CD8-positive, alpha-beta memory T cell (primary cell): ENCODE data around the gene GRIPAP1. TPM values are rescaled to one million over a fixed set of nuclear protein-coding genes. Genes with fewer than 3 reads are reported as not detected.
"Not testable (repeated sequence)": the region's sequence is repeated elsewhere in the genome, so short reads cannot be mapped to it uniquely, and the experiment has no call there.

Experiments
- CTCF ChIA-PET: fragments of 350-600 bp; sonication (Branson Sonifier 250); formaldehyde crosslinking; loops from one replicate; lab custom pipeline; 2021; ENCODE audit warnings: antibody characterized with exemption; lab: Charles Lee
- POLR2A ChIA-PET: fragments of 350-600 bp; sonication (Branson Sonifier 250); formaldehyde crosslinking; loops from one replicate; lab custom pipeline; 2021; ENCODE audit warnings: antibody characterized with exemption; lab: Charles Lee
- DNase-seq, 5 donors: peaks; one replicate each; pipeline versions ENCODE4 v3.0.0 to v3.0.0-alpha.2; 2020 to 2022; ENCODE audit warnings: mixed read lengths in 1 of 5
- H3K27ac ChIP-seq: one replicate; pipeline ENCODE4 v1.7.0; 2013; ENCODE audit warnings: low read depth, mild to moderate bottlenecking, low read length, moderate library complexity
- H3K27me3 ChIP-seq: 2 replicates; pipeline ENCODE4 v1.7.0; 2013; ENCODE audit warnings: low read length, mild to moderate bottlenecking; ENCODE audit not compliant: insufficient read depth, poor library complexity, severe bottlenecking
- H3K36me3 ChIP-seq: 2 replicates; pipeline ENCODE4 v1.7.0; 2013; ENCODE audit warnings: mild to moderate bottlenecking, low read length, moderate library complexity; ENCODE audit not compliant: insufficient read depth
- H3K4me1 ChIP-seq: 2 replicates; pipeline ENCODE4 v1.7.0; 2013; ENCODE audit warnings: mild to moderate bottlenecking, low read length, moderate library complexity; ENCODE audit not compliant: insufficient read depth
- H3K4me3 ChIP-seq: 2 replicates; pipeline ENCODE4 v1.7.0; 2013; ENCODE audit warnings: mild to moderate bottlenecking, low read length
- H3K9me3 ChIP-seq: 2 replicates; pipeline ENCODE4 v1.7.0; 2013; ENCODE audit warnings: mild to moderate bottlenecking, low read length
- H3K27ac Mint-ChIP-seq, 8 donors: one replicate each; pipeline ENCODE4 v1.8.0; 2020 to 2021; ENCODE audit warnings: mixed read lengths in 8 of 8, mild to moderate bottlenecking in 6 of 8, inconsistent platforms in 3 of 8, moderate library complexity in 3 of 8
- H3K27me3 Mint-ChIP-seq, 2 donors: one replicate each; pipeline ENCODE4 v1.8.0; 2020 to 2021; ENCODE audit warnings: mixed read lengths in 2 of 2, mild to moderate bottlenecking in 1 of 2, moderate library complexity in 1 of 2
- H3K36me3 Mint-ChIP-seq, 3 donors: one replicate each; pipeline ENCODE4 v1.8.0; 2020 to 2021; ENCODE audit warnings: mixed read lengths in 3 of 3, inconsistent platforms in 1 of 3, mild to moderate bottlenecking in 1 of 3
- H3K4me1 Mint-ChIP-seq, 3 donors: one replicate each; pipeline ENCODE4 v1.8.0; 2020 to 2021; ENCODE audit warnings: mixed read lengths in 3 of 3, inconsistent platforms in 1 of 3, mild to moderate bottlenecking in 1 of 3
- H3K4me3 Mint-ChIP-seq, 7 donors: one replicate each; pipeline ENCODE4 v1.8.0; 2020 to 2021; ENCODE audit warnings: mixed read lengths in 7 of 7, mild to moderate bottlenecking in 6 of 7, moderate library complexity in 4 of 7, inconsistent platforms in 2 of 7
- H3K9me3 Mint-ChIP-seq, 5 donors: one replicate each; pipeline ENCODE4 v1.8.0; 2020 to 2022; ENCODE audit warnings: mixed read lengths in 5 of 5, mild to moderate bottlenecking in 3 of 5, moderate library complexity in 2 of 5, inconsistent platforms in 1 of 5
- polyA plus RNA-seq: library from polyadenylated mRNA; unstranded; fragments of 300-500 nt; fragmentation: Illumina TruSeq; gene quantifications from one replicate; pipeline ENCODE4 v1.2.3, GENCODE V29; 2021
- total RNA-seq, 2 experiments: library from RNA; stranded (reverse); gene quantifications; one replicate each; pipeline ENCODE4 v1.2.3, GENCODE V29; 2021

The GRIPAP1 gene
- total and polyA plus RNA-seq, 3 experiments from 2014 or later = 21.2 to 57.7 (median 56.8) TPM

DNA sequence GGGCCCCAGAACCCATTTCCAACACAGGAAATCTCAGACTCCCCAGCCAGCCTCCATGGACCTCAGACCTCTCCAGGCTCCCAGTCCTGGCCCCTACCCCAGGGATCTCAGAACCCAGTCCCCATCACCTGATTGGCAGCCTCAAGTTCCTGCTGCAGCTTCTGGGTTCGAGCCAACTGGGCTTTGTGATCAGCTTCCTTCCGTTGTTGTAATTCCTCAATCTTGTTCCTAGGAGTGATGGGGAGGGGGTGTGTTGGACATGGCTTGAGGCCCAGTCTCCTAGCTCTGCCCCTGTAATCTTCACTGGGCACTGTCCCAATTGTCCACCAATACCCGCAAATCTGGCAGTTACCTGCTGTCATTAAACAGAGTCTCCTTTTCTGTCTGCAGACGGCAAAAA is 12.6 kb downstream of the GRIPAP1 start:
- Mint-ChIP-seq H3K36me3 (peaks cover 0 to 64% (median 4%) of the 10 kb centered on the region in 3 donors), H3K4me3 (no peak overlapping the region), H3K27ac (peak overlapping the region in 1 of 8 donors; percentile 36), H3K27me3 (peaks cover 0 to 5% of the 10 kb centered on the region in 2 donors), H3K4me1 (no peaks in the 10 kb centered on the region), H3K9me3 (no peaks in the 10 kb centered on the region)
- H3K4me3 ChIP-seq = no peak overlapping the region
- no peaks in the 10 kb centered on the region for H3K9me3 ChIP-seq
- no peak overlapping the region for H3K27ac ChIP-seq
- H3K27me3 ChIP-seq = no peaks in the 10 kb centered on the region
- H3K4me1 ChIP-seq = no peaks in the 10 kb centered on the region
- no peak for DNase-seq
- H3K36me3 ChIP-seq = peaks cover under 1% of the 10 kb centered on the region
- CTCF ChIA-PET = no interaction called here
- POLR2A ChIA-PET = no interaction called here

DNA sequence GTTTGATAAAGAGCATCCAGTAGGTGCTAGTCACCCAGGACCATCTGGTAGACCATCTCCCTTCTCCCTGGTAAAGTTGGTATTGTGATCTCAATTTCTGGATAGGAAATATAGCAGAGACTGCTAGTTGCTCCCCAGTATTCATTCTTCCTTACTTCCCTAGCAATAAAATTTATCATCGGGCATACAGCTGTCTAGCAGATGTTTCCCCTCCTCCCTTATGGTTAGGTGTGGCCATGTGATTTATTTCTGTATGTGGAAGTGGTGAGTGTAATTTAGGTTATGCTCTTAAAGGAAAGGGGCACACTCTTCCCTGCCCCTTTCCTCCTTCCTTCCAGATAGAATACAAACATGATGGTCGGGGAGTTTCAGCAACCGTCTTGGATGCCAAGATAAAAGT is 18.2 kb downstream of the GRIPAP1 start:
- CTCF ChIA-PET = no interaction called here
- H3K4me1 Mint-ChIP-seq = no peaks in the 10 kb centered on the region
- no peaks in the 10 kb centered on the region for H3K4me1 ChIP-seq
- H3K27me3 ChIP-seq = no peaks in the 10 kb centered on the region
- POLR2A ChIA-PET = no interaction called here
- no peak for DNase-seq
- peaks cover 7% of the 10 kb centered on the region for H3K36me3 ChIP-seq
- peaks cover 0 to 2% of the 10 kb centered on the region in 2 donors for H3K27me3 Mint-ChIP-seq
- H3K9me3 ChIP-seq = no peaks in the 10 kb centered on the region
- H3K27ac ChIP-seq = no peak overlapping the region
- H3K4me3 Mint-ChIP-seq = no peak overlapping the region
- peaks cover 7 to 65% (median 14%) of the 10 kb centered on the region in 3 donors for H3K36me3 Mint-ChIP-seq
- H3K4me3 ChIP-seq = no peak overlapping the region
- H3K9me3 Mint-ChIP-seq = no peaks in the 10 kb centered on the region
- H3K27ac Mint-ChIP-seq = no peak overlapping the region

DNA sequence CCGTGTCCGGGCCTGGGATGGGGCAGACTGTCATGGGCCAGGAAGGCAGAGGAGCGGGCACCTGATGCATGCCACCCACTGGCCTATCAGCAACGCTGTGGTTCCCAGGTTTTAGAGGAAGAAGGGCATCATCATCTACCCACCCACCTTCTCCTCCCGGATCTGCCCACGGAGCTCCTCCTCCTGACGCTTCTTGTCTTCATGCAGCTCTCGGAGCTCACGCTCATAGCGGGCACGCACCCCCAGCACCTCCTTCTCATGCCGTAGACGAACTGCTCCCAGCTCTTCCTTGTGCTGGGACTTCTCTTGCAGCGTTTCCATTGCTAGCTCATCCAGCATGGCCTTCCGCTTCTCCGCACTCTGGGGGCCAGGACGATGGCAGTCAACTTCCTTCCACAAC is 19.0 kb downstream of the GRIPAP1 start:
- H3K4me1 Mint-ChIP-seq = no peaks in the 10 kb centered on the region
- no peak overlapping the region for H3K27ac Mint-ChIP-seq
- H3K36me3 ChIP-seq = peaks cover 7% of the 10 kb centered on the region
- peaks cover 7 to 63% (median 14%) of the 10 kb centered on the region in 3 donors for H3K36me3 Mint-ChIP-seq
- no peak for DNase-seq
- H3K27me3 Mint-ChIP-seq = peaks cover 0 to 4% of the 10 kb centered on the region in 2 donors
- CTCF ChIA-PET = interaction anchor here (0.9 kb wide), 1 partner anchor 36 kb away, joined by 3 read pairs; no protein-coding TSS in a partner anchor
- H3K4me3 ChIP-seq = no peak overlapping the region
- H3K9me3 Mint-ChIP-seq = no peaks in the 10 kb centered on the region
- no peak overlapping the region for H3K4me3 Mint-ChIP-seq
- H3K27ac ChIP-seq = no peak overlapping the region
- POLR2A ChIA-PET = no interaction called here
- no peaks in the 10 kb centered on the region for H3K27me3 ChIP-seq
- H3K4me1 ChIP-seq = no peaks in the 10 kb centered on the region
- H3K9me3 ChIP-seq = no peaks in the 10 kb centered on the region

DNA sequence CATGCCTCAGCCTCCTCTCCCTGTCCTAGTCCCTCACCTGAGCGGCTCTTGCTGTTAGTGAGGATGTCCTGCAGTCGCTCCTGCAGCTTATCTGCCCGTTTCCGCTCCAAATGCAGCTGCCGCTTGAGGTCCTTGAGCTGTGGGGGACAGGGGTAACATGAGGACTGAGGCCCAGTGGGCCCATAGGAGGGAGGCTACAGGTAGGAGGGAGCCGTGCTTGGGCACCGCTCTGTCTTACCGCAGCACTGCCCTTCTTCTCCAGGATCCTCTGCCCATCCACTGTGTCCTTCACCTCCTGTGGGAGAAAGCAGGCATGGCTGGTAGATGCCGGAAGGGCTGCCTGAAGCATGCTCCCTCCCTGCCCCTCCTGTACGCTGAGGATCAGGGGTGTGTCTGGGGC is 20.9 kb downstream of the GRIPAP1 start:
- peaks cover 7% of the 10 kb centered on the region for H3K36me3 ChIP-seq
- CTCF ChIA-PET = no interaction called here
- no peak overlapping the region for H3K4me3 Mint-ChIP-seq

DNA sequence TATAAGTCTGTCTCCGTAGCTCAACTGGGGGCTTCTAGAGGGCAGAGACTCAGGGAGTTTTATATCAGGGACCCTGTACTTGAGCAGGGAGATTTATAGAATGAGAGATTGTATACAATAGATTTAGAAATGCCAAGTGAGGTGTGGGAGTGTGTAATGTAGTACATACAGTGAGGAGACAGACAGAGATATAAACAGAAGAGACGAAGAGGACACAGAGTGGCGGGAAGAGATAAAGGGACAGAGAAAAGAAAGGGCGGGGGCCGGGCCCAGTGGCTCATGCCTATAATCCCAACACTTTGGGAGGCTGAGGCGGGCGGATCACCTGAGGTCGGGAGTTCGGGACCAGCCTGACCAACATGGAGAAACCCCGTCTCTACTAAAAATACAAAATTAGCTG is 21.7 kb downstream of the GRIPAP1 start:
- H3K27ac Mint-ChIP-seq = peak overlapping the region in 1 of 8 donors; percentile 14
- H3K9me3 Mint-ChIP-seq, POLR2A ChIA-PET, H3K4me1 ChIP-seq, H3K9me3 ChIP-seq, H3K4me3 ChIP-seq, CTCF ChIA-PET, H3K4me1 Mint-ChIP-seq, H3K4me3 Mint-ChIP-seq, DNase-seq, H3K36me3 ChIP-seq, H3K27me3 ChIP-seq, H3K27ac ChIP-seq, H3K27me3 Mint-ChIP-seq: not testable (repeated sequence)
- H3K36me3 Mint-ChIP-seq = peaks cover 7 to 77% (median 14%) of the 10 kb centered on the region in 3 donors

More for the DNA sequence above, 20.9 kb downstream of the GRIPAP1 start:
- Mint-ChIP-seq H3K27me3 (peaks cover 0 to 4% of the 10 kb centered on the region in 2 donors), H3K4me1 (no peaks in the 10 kb centered on the region), H3K9me3 (no peaks in the 10 kb centered on the region), H3K27ac (no peak overlapping the region), H3K36me3 (peaks cover 7 to 74% (median 14%) of the 10 kb centered on the region in 3 donors)
- H3K27me3 ChIP-seq = no peaks in the 10 kb centered on the region
- POLR2A ChIA-PET = no interaction called here
- H3K4me3 ChIP-seq = no peak overlapping the region
- H3K9me3 ChIP-seq = no peaks in the 10 kb centered on the region
- no peak overlapping the region for H3K27ac ChIP-seq
- DNase-seq = no peak
- no peaks in the 10 kb centered on the region for H3K4me1 ChIP-seq

DNA sequence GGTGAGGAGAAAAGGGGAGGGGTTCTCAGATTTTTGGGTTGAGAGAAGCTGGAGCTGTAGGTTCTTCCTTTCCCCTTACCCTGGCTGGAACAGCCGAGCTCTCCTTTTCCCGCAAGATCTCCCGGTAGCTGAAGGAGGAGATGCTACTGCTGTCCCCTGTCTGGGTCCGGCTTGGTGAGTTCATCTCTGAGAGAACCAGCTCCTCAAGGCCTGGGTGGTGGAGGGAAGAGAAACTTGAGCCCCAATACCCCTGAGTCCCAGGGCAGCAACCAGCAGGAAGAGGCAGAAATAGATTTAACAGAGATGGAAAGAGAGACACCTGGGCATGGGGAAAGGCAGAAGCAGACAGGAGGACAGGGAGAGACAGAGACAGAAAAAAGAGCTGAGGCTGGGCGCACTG is 23.8 kb downstream of the GRIPAP1 start:
- H3K4me1 Mint-ChIP-seq = peaks cover 0 to 3% (median 2%) of the 10 kb centered on the region in 3 donors
- CTCF ChIA-PET = no interaction called here
- Histone ChIP-seq H3K4me1 (no peaks in the 10 kb centered on the region), H3K4me3 (no peak overlapping the region), H3K9me3 (no peaks in the 10 kb centered on the region), H3K27ac (no peak overlapping the region), H3K27me3 (no peaks in the 10 kb centered on the region), H3K36me3 (peaks cover 2% of the 10 kb centered on the region)
- peaks cover 0 to 7% of the 10 kb centered on the region in 2 donors for H3K27me3 Mint-ChIP-seq
- no peaks in the 10 kb centered on the region for H3K9me3 Mint-ChIP-seq
- H3K27ac Mint-ChIP-seq = no peak overlapping the region
- POLR2A ChIA-PET = no interaction called here
- DNase-seq = no peak
- no peak overlapping the region for H3K4me3 Mint-ChIP-seq
- peaks cover 0 to 73% (median 14%) of the 10 kb centered on the region in 3 donors for H3K36me3 Mint-ChIP-seq

DNA sequence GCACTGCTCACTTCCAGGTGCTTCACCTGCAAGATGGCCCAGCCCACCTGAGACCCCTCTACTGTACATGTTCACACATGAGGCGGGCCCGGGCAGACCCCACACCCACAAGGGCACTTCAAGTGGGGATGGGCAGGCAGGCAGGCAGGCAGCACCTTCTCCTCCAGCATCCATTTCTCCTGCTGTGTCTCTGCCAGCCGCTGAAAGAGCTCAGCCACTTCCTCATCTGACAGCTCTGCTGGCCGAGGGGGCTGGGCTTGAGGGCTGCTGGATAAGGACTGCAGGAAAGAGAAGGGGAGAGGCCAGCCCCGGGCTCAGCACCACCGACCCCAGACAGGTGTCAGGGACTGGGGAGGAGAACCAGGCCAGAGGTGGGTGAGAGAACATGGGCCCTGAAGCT is 26.0 kb downstream of the GRIPAP1 start:
- Mint-ChIP-seq H3K27me3 (peaks cover 0 to 7% of the 10 kb centered on the region in 2 donors), H3K36me3 (peaks cover 0 to 54% (median 10%) of the 10 kb centered on the region in 3 donors), H3K4me1 (peaks cover 0 to 17% (median 12%) of the 10 kb centered on the region in 3 donors), H3K9me3 (no peaks in the 10 kb centered on the region), H3K27ac (no peak overlapping the region), H3K4me3 (no peak overlapping the region)
- Histone ChIP-seq H3K9me3 (no peaks in the 10 kb centered on the region), H3K36me3 (no peaks in the 10 kb centered on the region), H3K4me1 (peaks cover 11% of the 10 kb centered on the region), H3K27ac (no peak overlapping the region), H3K4me3 (no peak overlapping the region), H3K27me3 (no peaks in the 10 kb centered on the region)
- DNase-seq = no peak
- CTCF ChIA-PET = no interaction called here
- POLR2A ChIA-PET = no interaction called here

DNA sequence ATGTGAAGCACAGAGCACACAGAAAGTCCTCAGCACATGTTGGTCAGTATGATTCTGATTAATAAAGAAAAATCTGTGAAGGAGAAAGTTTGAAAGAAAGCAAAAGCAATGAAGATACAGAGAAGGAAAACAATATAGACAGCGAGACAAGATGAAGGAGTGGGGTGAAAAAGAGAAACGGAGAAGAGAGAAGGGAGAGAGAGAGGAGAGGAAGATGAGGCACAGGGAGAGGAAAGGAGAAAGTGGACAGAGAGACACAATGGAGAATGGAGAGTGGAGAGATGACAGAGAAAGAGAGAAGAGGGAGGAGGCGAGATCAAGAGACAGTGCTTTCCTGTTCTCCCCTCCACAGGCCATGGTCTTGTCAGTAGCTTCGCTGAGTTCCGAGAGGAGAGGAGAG is 26.5 kb downstream of the GRIPAP1 start:
- no peaks in the 10 kb centered on the region for H3K27me3 ChIP-seq
- no peak overlapping the region for H3K4me3 ChIP-seq
- peak overlapping the region in 1 of 8 donors; percentile 30 for H3K27ac Mint-ChIP-seq
- POLR2A ChIA-PET = no interaction called here
- peaks cover 11% of the 10 kb centered on the region for H3K4me1 ChIP-seq
- peaks cover 0 to 9% of the 10 kb centered on the region in 2 donors for H3K27me3 Mint-ChIP-seq
- CTCF ChIA-PET = no interaction called here
- DNase-seq = no peak
- no peak overlapping the region for H3K4me3 Mint-ChIP-seq
- no peaks in the 10 kb centered on the region for H3K9me3 ChIP-seq
- peaks cover 0 to 17% (median 15%) of the 10 kb centered on the region in 3 donors for H3K4me1 Mint-ChIP-seq
- H3K27ac ChIP-seq = no peak overlapping the region
- H3K36me3 ChIP-seq = no peaks in the 10 kb centered on the region
- peaks cover 0 to 50% (median 10%) of the 10 kb centered on the region in 3 donors for H3K36me3 Mint-ChIP-seq
- no peaks in the 10 kb centered on the region for H3K9me3 Mint-ChIP-seq
